HEK293 (cell line): ENCODE results near the gene TOR4A.

Experiments
- CTCF ChIA-PET: fragments of 350-600 bp; formaldehyde crosslinking; extraction: SDS; loops from one replicate; lab custom pipeline; 2021; ENCODE audit warnings: antibody characterized with exemption; lab: Yijun Ruan, JAX
- POLR2A ChIA-PET: fragments of 300-600 bp; formaldehyde crosslinking; extraction: SDS; loops from one replicate; lab custom pipeline; 2020; ENCODE audit warnings: antibody characterized with exemption, inconsistent platforms; lab: Yijun Ruan, JAX
- H3K27ac ChIP-seq: fragments of 200-500 bp; sonication (Bioruptor generic); 2 replicates; pipeline ENCODE4 v1.5.1; 2014; ENCODE audit warnings: low read depth, low read length, control low read depth, inconsistent platforms; ENCODE audit errors: extremely low read depth
- H3K36me3 ChIP-seq, 2 experiments: fragments of 200-500 bp in 1 of 2; sonication (Bioruptor generic) in 1 of 2; 1 replicate in 1 of 2; 2 replicates in 1 of 2; pipeline ENCODE4 v1.5.1; 2014 to 2017; ENCODE audit warnings: inconsistent platforms in 2 of 2, low read length in 2 of 2; ENCODE audit not compliant: control insufficient read depth in 2 of 2, insufficient read depth in 1 of 2
- H3K4me1 ChIP-seq: fragments of 200-500 bp; sonication (Bioruptor generic); 2 replicates; pipeline ENCODE4 v1.5.1; 2014; ENCODE audit warnings: mild to moderate bottlenecking, low read length, inconsistent platforms; ENCODE audit not compliant: control insufficient read depth, insufficient read depth
- H3K4me3 ChIP-seq: 2 replicates; pipeline ENCODE4 v1.5.1; 2011; ENCODE audit warnings: low read depth, mild to moderate bottlenecking, control low read depth, low read length, moderate library complexity
- H3K9me3 ChIP-seq: fragments of 200-500 bp; sonication (Bioruptor generic); 2 replicates; pipeline ENCODE4 v1.5.1; 2014; ENCODE audit warnings: low read depth, low read length, inconsistent platforms; ENCODE audit not compliant: control insufficient read depth, insufficient read depth
- EGR2 ChIP-seq: fragments of 450-650 bp; formaldehyde crosslinking; IDR thresholded peaks from 2 replicates; pipeline ENCODE4 v1.5.1; 2016; ENCODE audit warnings: low read depth, missing biosample characterization, missing genetic modification characterization
- GLIS1 ChIP-seq: fragments of 450-650 bp; formaldehyde crosslinking; IDR thresholded peaks from 2 replicates; pipeline ENCODE4 v1.5.1; 2016; ENCODE audit warnings: missing biosample characterization, missing genetic modification characterization
- GLIS2 ChIP-seq: fragments of 450-650 bp; formaldehyde crosslinking; IDR thresholded peaks from 2 replicates; pipeline ENCODE4 v1.5.1; 2016; ENCODE audit warnings: missing biosample characterization, missing genetic modification characterization
- SP2 ChIP-seq: fragments of 450-650 bp; formaldehyde crosslinking; IDR thresholded peaks from 2 replicates; pipeline ENCODE4 v1.5.1; 2016; ENCODE audit warnings: missing biosample characterization, missing genetic modification characterization
- ZBTB6 ChIP-seq: fragments of 450-650 bp; formaldehyde crosslinking; IDR thresholded peaks from 2 replicates; pipeline ENCODE4 v1.5.1; 2017; ENCODE audit warnings: missing biosample characterization, missing genetic modification characterization
- ZFHX2 ChIP-seq: fragments of 450-650 bp; formaldehyde crosslinking; conservative IDR thresholded peaks from 2 replicates; pipeline ENCODE4 v1.5.1; 2016; ENCODE audit warnings: missing biosample characterization, missing genetic modification characterization
- ZNF433 ChIP-seq: fragments of 450-650 bp; formaldehyde crosslinking; IDR thresholded peaks from 2 replicates; pipeline ENCODE4 v1.5.1; 2016; ENCODE audit warnings: missing biosample characterization, missing genetic modification characterization, low read depth
- ZNF600 ChIP-seq: fragments of 450-650 bp; formaldehyde crosslinking; IDR thresholded peaks from 2 replicates; pipeline ENCODE4 v1.5.1; 2016; ENCODE audit warnings: missing biosample characterization, missing genetic modification characterization
- TF ChIP-seq, protein P1 (sequence below): fragments of 450-650 bp; formaldehyde crosslinking; IDR thresholded peaks from 2 replicates; pipeline ENCODE4 v1.5.1; 2016; ENCODE audit warnings: missing biosample characterization, missing genetic modification characterization, borderline replicate concordance

The TOR4A gene

GRCh38 chr9:137306066-137306849 is 28.7 kb downstream of the TOR4A start:
- Histone ChIP-seq H3K9me3 (no peaks in the 10 kb centered on the region), H3K4me3 (no peak overlapping the region), H3K4me1 (peaks cover 4% of the 10 kb centered on the region; the same call in 1 of the 2 replicates), H3K36me3 (no peaks in the 10 kb centered on the region), H3K27ac (no peak overlapping the region)
- CTCF ChIA-PET: no interaction called here
- TF ChIP-seq ZFHX2: peak; percentile 88
- peak; percentile 30; the same call in 1 of the 2 replicates for TF ChIP-seq SP2 (tag by site-specific recombination)
- no peak for TF ChIP-seq ZNF433 (tag by site-specific recombination)
- TF ChIP-seq, protein P1, sequence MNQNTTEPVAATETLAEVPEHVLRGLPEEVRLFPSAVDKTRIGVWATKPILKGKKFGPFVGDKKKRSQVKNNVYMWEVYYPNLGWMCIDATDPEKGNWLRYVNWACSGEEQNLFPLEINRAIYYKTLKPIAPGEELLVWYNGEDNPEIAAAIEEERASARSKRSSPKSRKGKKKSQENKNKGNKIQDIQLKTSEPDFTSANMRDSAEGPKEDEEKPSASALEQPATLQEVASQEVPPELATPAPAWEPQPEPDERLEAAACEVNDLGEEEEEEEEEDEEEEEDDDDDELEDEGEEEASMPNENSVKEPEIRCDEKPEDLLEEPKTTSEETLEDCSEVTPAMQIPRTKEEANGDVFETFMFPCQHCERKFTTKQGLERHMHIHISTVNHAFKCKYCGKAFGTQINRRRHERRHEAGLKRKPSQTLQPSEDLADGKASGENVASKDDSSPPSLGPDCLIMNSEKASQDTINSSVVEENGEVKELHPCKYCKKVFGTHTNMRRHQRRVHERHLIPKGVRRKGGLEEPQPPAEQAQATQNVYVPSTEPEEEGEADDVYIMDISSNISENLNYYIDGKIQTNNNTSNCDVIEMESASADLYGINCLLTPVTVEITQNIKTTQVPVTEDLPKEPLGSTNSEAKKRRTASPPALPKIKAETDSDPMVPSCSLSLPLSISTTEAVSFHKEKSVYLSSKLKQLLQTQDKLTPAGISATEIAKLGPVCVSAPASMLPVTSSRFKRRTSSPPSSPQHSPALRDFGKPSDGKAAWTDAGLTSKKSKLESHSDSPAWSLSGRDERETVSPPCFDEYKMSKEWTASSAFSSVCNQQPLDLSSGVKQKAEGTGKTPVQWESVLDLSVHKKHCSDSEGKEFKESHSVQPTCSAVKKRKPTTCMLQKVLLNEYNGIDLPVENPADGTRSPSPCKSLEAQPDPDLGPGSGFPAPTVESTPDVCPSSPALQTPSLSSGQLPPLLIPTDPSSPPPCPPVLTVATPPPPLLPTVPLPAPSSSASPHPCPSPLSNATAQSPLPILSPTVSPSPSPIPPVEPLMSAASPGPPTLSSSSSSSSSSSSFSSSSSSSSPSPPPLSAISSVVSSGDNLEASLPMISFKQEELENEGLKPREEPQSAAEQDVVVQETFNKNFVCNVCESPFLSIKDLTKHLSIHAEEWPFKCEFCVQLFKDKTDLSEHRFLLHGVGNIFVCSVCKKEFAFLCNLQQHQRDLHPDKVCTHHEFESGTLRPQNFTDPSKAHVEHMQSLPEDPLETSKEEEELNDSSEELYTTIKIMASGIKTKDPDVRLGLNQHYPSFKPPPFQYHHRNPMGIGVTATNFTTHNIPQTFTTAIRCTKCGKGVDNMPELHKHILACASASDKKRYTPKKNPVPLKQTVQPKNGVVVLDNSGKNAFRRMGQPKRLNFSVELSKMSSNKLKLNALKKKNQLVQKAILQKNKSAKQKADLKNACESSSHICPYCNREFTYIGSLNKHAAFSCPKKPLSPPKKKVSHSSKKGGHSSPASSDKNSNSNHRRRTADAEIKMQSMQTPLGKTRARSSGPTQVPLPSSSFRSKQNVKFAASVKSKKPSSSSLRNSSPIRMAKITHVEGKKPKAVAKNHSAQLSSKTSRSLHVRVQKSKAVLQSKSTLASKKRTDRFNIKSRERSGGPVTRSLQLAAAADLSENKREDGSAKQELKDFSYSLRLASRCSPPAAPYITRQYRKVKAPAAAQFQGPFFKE (tag by site-specific recombination): no peak
- TF ChIP-seq GLIS2 (tag by site-specific recombination): peak; percentile 66; the same call in 1 of the 2 replicates
- peak; percentile 85 for TF ChIP-seq EGR2 (tag by site-specific recombination)
- TF ChIP-seq ZBTB6: no peak
- TF ChIP-seq GLIS1: 0 out of 2 replicates have a peak, but pooled peaks have one; percentile 13
- POLR2A ChIA-PET: no interaction called here

DNA sequence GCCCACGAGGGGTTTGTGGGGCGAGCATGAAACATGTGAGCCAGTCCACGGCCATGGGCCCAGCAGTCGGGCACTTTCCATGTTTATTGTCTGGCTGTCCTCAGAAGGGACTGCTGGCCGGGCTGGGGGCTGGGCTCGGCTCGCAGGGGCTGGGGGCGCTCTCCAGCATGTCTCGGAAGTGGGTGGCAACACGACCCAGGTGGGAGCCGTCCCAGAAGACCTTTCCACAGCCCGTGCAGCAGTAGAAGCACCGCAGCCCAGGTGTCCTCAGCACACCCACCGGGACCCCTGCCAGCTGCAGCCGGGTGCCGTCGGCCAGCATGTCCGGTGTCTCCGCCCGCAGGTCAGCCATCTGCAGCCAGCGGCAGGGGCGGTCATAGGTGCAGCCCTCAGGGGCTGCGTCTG is 29.3 kb downstream of the TOR4A start:
- 0 out of 2 replicates have a peak, but pooled peaks have one; percentile 30 for TF ChIP-seq ZNF600 (tag by site-specific recombination)
- TF ChIP-seq, protein P1 (tag by site-specific recombination): no peak
- ChIA-PET POLR2A (interaction anchor here (0.5 kb wide), 1 partner anchor 20 kb away, joined by 3 read pairs; no protein-coding TSS in a partner anchor), CTCF (interaction anchor here (0.6 to 0.7 kb wide), 3 partner anchors 24 to 439 kb away, joined by 3 to 5 read pairs (median 3); no protein-coding TSS in a partner anchor)
- Histone ChIP-seq H3K36me3 (no peaks in the 10 kb centered on the region), H3K27ac (no peak overlapping the region), H3K9me3 (no peaks in the 10 kb centered on the region), H3K4me1 (peaks cover 4% of the 10 kb centered on the region; the same call in 1 of the 2 replicates), H3K4me3 (no peak overlapping the region)
